Right cardiac atrium (tissue), 5 donors: Measurements from ENCODE around the gene NPBWR2. TPM values are rescaled to one million over a fixed set of nuclear protein-coding genes. Genes with fewer than 3 reads are reported as not detected.

ENCODE experiments used
- ATAC-seq, 2 donors: fragments of 200-7000 bp; cut with Tn5 transposase; one replicate each; pipeline versions ENCODE4 v1.8.0 to v1.9.1; 2020; ENCODE audit warnings: moderate library complexity in 2 of 2, mild to moderate bottlenecking in 1 of 2
- DNase-seq, 3 donors: peaks; one replicate each; pipeline ENCODE4 v3.0.0-alpha.2; 2020
- H3K27ac ChIP-seq: one replicate; pipeline ENCODE4 v1.5.1; 2013; ENCODE audit warnings: mild to moderate bottlenecking, low read length, control low read depth, moderate library complexity
- H3K27me3 ChIP-seq: one replicate; pipeline ENCODE4 v1.6.1; 2013; ENCODE audit not compliant: control insufficient read depth, insufficient read depth
- H3K4me1 ChIP-seq: one replicate; pipeline ENCODE4 v1.6.1; 2013; ENCODE audit warnings: low read length; ENCODE audit not compliant: control insufficient read depth, insufficient read depth
- H3K4me3 ChIP-seq: one replicate; pipeline ENCODE4 v1.5.1; 2013; ENCODE audit warnings: low read length, control low read depth
- H3K9me3 ChIP-seq: one replicate; pipeline ENCODE4 v1.6.1; 2013; ENCODE audit warnings: low read length; ENCODE audit not compliant: control insufficient read depth
- WGBS: extraction: QIAGEN DNeasy Blood & Tissue Kit; methylation state at CpG from one replicate; pipeline ENCODE4 v1.1.7; 2013; 5-methylcytosine and 5-hydroxymethylcytosine counted together
- intact Hi-C, 4 donors: fragments of 100-400 bp; cut with DNase I; formaldehyde crosslinking; loops; one replicate each; pipeline versions ENCODE4 v1.11.0 to v1.14.0; 2022 to 2023
- polyA plus RNA-seq: library from polyadenylated mRNA; stranded (reverse); fragments of 200-250 nt; gene quantifications from one replicate; pipeline ENCODE4 v1.2.3, GENCODE V29; 2013
- total RNA-seq, 4 donors: library from RNA; stranded (reverse); fragmentation: NEBNext Ultra II Directional; extraction: Animal tissue kit (Norgen Biotek cat#: 25700); gene quantifications; one replicate each; pipeline ENCODE4 v1.2.1, GENCODE V29; 2021
- donor health status: healthy with polysubstance abuse.
- donor health status: DM: no; HTN: yes; CAD: no.
- donor health status: DM: no; HTN: no; CAD: no.
- donor health status: DM: no; HTN: yes; CAD: no; lungs with severe emphysema.
- donor health status: DM: yes; HTN: yes; CAD: no.

The NPBWR2 gene
- total and polyA plus RNA-seq, 5 donors: not detected

- Histone ChIP-seq H3K4me1 (no peaks in the 10 kb centered on the region), H3K27me3 (no peaks in the 10 kb centered on the region), H3K9me3 (no peaks in the 10 kb centered on the region), H3K4me3 (no peak overlapping the region), H3K27ac (no peak overlapping the region)
- ATAC-seq: peak in 1 of 2 donors; percentile 12
- intact Hi-C loops: no loop called here
- DNase-seq: peak in 2 of 3 donors; percentile 33 to 53
- WGBS: 74% methylated on average over 26 of the region's 26 CpGs
Observed at GRCh38 chr20:64108731-64109681, 1.6 kb upstream of the NPBWR2 start.

DNA sequence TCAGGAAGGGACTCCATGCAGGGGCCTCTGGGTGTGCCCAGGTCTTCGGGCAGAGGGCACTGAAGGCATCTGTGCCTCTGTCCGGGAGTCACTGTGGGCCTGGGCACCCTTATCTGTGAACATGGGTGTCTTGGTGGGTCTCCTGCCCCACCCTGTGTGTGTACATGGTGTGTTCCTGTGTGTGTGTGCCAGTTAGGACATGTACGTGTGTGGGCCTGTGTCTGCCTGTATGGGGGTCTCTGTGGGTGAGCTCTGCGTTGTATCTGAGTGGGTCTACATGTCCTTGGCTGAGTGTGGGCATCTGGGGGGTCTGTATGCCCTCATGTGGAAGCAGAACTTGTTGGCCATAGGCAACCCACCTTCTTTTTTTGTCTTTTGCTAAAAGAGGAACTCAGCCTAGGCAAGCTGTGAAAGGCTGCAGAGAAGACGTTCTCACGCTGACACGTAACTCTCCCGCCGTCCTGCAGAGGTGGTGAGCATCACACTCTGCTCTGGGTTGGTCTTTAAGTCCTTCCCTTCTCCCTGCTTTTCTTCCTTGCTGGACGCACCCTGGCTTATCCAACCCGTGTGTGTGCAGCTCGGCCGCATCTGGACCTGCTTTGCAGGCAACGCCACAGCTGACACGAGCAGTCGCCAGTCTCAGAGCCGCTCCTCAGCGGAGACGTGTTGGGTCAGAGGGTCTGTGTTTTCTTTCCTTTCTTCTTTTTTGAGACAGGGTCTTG, 532 bp upstream of the NPBWR2 start:
- Histone ChIP-seq H3K9me3 (no peaks in the 10 kb centered on the region), H3K27me3 (no peaks in the 10 kb centered on the region), H3K27ac (no peak overlapping the region), H3K4me3 (no peak overlapping the region), H3K4me1 (no peaks in the 10 kb centered on the region)
- DNase-seq: peak; percentile 9 to 37 (median 30)
- intact Hi-C loops: no loop called here
- no peak for ATAC-seq
- WGBS: 61% methylated on average over 19 of the region's 19 CpGs

DNA sequence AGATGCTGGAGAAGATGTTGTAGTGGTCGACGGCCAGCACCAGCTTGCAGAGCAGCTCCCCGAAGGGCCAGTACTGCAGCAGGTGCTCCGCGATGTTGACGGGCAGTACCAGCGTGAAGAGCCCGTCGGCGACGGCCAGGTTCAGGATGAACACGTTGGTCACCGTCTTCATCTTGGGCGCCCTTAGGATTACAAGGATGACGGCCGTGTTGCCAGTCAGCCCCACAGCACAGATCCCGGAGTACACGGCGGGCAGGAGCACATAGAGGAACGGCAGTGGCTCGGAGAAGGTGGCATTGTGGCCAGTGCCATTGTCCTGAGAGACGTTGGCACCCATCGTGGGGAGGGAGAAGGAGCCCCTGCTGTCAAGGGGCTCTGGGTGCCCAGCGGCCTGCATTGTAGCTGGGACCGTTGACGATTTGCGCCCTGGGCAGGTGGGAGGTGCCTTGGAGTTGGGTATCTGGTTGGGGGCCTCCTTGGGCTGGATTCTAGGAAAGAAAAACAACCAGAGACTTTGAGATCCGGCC, 867 bp downstream of the NPBWR2 start:
- H3K9me3 ChIP-seq: no peaks in the 10 kb centered on the region
- WGBS: 90% methylated on average over 28 of the region's 28 CpGs
- H3K27me3 ChIP-seq: no peaks in the 10 kb centered on the region
- H3K4me3 ChIP-seq: no peak overlapping the region
- no peak overlapping the region for H3K27ac ChIP-seq
- no peaks in the 10 kb centered on the region for H3K4me1 ChIP-seq
- ATAC-seq (no peak), DNase-seq (peak; percentile 6 to 54 (median 21))
- intact Hi-C loops: no loop called here

- WGBS: 92% methylated on average over 39 of the region's 39 CpGs
- Histone ChIP-seq H3K4me1 (no peaks in the 10 kb centered on the region), H3K27me3 (no peaks in the 10 kb centered on the region), H3K4me3 (no peak overlapping the region), H3K27ac (no peak overlapping the region), H3K9me3 (no peaks in the 10 kb centered on the region)
- DNase-seq: peak in 2 of 3 donors; percentile 9 to 24
- no peak for ATAC-seq
- intact Hi-C loops: no loop called here
Observed at GRCh38 chr20:64105846-64106434, 1.4 kb downstream of the NPBWR2 start.

DNA sequence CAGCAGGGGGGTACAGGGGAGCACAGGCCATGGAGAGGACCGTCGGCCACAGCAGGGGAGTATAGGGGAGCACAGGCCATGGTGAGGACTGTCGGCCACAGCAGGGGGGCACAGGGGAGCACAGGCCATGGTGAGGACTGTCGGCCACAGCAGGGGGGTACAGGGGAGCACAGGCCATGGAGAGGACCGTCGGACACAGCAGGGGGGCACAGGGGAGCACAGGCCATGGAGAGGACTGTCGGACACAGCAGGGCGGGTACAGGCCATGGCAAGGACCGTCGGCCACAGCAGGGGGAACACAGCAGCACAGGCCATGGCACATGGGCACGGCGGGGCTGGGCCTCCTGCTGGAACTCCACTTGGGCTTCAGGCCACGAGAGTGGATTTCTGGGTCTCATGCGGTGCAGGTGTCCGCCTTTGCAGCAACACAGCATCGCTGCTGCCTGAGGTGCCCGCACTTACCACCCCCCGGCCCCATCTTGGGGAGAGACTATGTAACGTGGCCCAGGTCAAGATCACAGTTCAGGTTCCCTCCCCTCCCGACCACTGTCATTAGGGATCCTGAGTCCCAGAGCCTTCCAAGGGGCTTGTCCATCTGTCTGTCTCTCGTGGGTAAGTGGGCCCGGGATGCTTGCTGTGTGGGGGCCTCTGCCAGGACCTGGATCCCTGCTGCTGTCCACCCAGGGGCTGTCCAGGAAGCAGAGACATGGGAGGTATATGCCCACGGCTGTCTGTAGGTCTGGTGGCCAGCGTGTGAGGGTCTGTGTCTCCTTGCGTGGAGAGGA, 2.5 kb downstream of the NPBWR2 start:
- 85% methylated on average over 25 of the region's 25 CpGs for WGBS
- intact Hi-C loops: no loop called here
- no peak overlapping the region for H3K27ac ChIP-seq
- no peaks in the 10 kb centered on the region for H3K9me3 ChIP-seq
- H3K4me1 ChIP-seq: no peaks in the 10 kb centered on the region
- no peak overlapping the region for H3K4me3 ChIP-seq
- ATAC-seq: no peak
- no peaks in the 10 kb centered on the region for H3K27me3 ChIP-seq
- DNase-seq: peak; percentile 8 to 35 (median 23)

DNA sequence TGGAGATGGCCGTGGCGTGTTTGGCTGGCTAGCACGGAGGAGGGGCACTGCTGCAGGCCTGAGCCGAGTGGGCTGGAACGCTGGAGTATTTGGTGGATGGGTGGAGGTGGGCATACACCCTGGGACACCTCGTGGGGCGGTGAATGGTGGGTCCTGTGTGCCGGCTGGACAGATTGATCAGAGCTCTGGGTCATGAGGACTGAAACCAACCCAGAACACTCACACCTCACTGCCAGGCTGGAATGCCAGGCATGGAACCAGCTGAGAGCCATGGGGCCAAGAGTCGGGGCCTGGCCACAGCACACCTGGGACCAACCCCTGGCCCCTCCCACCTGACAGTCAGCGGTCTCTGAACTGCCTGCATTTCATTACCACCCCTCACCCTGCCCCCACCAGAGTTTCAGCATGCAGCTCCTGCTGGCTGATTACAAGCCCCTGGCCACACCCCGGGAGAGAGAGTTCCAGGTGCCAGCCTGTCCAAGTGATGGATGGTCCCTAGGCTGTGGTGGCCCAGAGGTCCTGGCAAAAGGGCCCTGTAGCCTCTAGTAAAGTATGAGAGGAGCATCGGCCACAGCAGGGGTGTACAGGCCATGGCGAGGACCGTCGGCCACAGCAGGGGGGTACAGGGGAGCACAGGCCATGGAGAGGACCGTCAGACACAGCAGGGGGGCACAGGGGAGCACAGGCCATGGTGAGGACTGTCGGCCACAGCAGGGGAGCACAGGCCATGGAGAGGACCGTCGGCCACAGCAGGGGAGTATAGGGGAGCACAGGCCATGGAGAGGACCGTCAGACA, 3.3 kb downstream of the NPBWR2 start:
- intact Hi-C loops: no loop called here
- Histone ChIP-seq H3K4me3 (no peak overlapping the region), H3K4me1 (no peaks in the 10 kb centered on the region), H3K9me3 (no peaks in the 10 kb centered on the region), H3K27me3 (no peaks in the 10 kb centered on the region), H3K27ac (no peak overlapping the region)
- WGBS: 58% methylated on average over 20 of the region's 20 CpGs
- peak in 2 of 3 donors; percentile 23 to 31 for DNase-seq
- ATAC-seq: no peak

- DNase-seq (peak; percentile 26 to 74 (median 71)), ATAC-seq (peak; percentile 51 to 52)
- WGBS: 18% methylated on average over 30 of the region's 30 CpGs
- Histone ChIP-seq H3K27me3 (no peaks in the 10 kb centered on the region), H3K9me3 (no peaks in the 10 kb centered on the region), H3K27ac (no peak overlapping the region), H3K4me3 (peak overlapping the region; percentile 46), H3K4me1 (no peaks in the 10 kb centered on the region)
- intact Hi-C loops: no loop called here
Observed at GRCh38 chr20:64102647-64103354, 4.6 kb downstream of the NPBWR2 start.

DNA sequence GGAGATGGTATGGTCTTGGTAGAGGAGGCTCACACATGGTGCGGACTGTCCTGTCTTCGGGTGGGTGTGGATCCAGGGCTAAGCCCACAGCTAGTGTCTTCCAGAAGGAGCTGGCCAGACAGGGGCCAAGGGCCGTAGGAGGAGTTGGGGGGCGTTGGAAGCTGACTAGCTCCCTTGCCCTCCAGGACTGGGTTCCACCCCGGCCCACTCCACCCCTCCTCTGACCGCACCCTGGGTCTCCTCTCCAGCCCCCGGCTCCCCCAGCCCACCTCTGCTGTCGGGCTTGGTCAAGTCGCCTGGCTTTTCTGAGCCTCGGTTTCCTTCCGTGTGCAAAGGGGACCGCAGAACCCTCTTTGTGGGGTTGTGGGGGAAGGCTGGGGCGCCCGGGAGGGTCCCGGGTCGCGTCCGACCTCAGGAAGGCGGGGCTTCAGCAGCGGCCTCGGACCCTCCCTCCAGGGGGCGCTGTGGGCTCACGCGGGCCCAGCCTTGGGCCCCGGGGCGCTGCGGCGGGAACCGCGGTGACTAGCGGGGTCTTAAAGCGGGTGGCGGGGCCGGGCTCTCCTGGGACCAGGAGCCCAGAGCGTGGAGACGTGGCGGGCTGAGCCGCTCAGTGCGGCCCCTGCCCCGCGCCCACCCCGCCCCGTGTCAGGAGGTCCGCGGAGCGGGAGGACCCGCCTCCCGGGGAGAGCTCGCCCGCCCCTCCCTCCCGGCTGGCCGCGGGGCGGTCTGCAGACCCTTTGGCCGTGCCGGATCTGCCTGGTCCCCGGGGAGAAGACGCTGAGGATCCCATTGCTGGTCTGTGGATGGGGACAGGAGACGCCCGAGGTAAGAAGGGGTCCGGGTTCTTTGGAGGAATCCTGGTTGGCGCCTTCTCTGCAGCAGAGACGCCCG, 5.4 kb downstream of the NPBWR2 start:
- Histone ChIP-seq H3K4me1 (no peaks in the 10 kb centered on the region), H3K27me3 (no peaks in the 10 kb centered on the region), H3K4me3 (peak overlapping the region; percentile 46), H3K9me3 (no peaks in the 10 kb centered on the region), H3K27ac (no peak overlapping the region)
- 7% methylated on average over 64 of the region's 64 CpGs for WGBS
- DNase-seq (peak; percentile 31 to 79 (median 76)), ATAC-seq (peak; percentile 57 to 63)
- intact Hi-C loops: no loop called here
